HG02763 (cell line): ENCODE data around the gene NT5M.
"Not testable (repeated sequence)": the region's sequence is repeated elsewhere in the genome, so short reads cannot be mapped to it uniquely, and the experiment has no call there.

Experiments used
- ATAC-seq: cut with Tn5 transposase; IDR thresholded peaks from one replicate; pipeline ENCODE4 v1.9.1; 2021; ENCODE audit warnings: mild to moderate bottlenecking, moderate library complexity; ENCODE audit not compliant: unreplicated experiment

The NT5M gene

DNA sequence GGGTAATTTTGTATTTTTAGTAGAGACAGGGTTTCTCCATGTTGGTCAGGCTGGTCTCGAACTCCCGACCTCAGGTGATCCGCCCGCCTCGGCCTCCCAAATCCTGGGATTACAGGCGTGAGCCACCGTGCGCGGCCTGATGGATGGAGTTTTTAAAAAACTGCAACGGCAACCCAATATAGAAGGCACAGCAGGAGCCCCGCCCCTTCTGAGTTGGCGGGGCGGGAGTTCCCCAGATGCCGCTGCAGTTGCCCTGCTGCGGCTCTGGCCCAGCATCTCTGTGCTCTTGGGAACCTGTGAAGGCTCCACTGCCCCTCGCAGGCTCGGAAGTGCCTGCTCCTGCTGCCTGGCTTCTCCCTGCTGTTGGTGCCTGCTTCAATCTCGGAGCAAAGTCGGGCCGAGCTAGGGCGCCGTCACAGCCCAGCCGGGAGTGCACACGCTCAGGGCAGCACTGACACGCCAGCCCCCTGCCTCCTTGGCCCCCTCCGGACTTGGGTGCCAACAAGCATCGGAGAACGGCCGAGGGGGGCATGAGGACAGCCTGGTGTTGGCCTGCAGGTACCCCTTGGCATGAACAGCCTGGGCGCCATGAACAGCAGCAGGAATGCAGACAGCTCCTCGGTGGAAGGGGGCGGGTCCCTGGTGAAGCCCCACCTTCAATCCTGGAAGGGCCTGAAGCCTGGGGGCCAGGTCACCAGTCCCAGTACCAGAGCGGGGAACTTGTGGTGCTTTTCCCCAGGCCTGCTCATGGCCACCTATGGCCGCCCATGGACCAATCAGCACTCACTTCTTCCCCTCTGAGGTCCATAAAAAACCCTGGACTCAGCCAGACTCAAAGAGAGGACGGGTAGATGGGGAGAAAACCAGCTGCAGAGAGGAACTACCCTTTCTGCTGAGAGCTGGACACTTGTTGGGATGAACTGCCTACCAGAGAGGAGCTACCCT, 2.3 kb upstream of the NT5M start:
- no peak for ATAC-seq

DNA sequence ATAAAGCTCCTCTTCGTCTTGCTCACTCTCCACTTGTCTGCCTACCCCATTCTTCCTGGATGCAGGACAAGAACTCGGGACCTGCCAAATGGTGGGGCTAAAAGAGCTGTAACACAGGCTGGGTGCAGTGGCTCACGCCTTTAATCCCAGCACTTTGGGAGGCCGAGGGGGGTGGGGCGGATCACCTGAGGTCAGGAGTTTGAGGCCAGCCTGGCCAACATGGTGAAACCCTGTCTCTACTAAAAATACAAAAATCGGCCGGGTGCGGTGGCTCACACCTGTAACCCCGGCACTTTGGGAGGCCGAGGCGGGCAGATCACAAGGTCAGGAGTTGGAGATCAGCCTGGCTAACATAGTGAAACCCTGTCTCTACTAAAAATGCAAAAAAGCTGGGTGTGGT, 1.5 kb upstream of the NT5M start:
- not testable (repeated sequence) for ATAC-seq

DNA sequence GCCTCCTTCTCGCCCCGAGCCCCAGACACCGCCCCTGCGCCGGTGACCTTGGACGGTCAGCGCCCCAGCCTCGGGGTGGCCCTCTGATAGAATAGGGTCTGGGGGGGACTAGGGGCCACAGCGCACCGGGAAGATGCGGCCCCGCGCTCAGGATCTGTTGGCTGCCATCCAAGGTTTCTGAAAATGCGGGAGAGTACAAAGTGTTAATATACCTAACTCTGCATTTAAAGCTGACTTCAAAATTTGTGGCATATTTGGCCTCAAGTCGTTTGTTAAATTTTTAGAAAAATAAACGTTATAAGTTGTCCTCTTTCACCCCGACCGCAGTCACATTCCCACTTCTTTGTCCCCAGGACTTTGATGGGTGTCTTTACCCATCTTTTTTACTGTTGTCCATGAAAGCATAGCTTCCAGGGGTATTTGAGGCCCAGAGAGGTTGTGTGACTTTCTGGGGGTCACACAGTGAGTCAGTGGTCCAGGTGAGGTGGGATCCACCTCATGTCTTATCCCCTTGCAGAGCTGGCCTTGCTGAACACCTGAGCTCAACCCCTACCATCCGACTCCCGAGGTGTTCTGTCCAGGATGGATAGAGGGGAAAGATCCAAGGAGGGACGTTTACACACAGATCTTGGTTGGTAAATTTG, 796 bp downstream of the NT5M start:
- ATAC-seq = no peak

DNA sequence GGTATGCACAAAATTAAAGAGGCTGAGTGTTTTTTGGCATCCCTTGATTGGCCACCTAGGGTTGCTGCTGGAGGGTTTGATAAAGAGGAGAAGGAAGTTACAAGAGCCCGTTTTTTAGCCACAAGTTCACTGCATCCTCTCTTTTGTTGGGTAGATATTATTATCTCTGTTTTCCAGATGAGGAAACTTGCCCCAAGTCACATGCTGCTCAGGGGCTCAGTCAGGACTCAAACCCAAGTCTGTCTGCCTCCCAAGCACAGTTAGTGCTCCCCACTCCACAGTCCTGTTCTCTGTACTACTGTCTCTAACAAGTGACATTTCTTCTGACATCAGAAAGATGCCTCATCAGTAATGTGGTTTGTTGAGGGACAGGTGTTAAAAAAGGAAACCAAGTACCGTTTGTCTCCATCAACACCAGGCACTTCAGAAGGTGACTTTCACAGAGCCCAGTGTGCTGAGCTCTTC, 1.4 kb downstream of the NT5M start:
- no peak for ATAC-seq

DNA sequence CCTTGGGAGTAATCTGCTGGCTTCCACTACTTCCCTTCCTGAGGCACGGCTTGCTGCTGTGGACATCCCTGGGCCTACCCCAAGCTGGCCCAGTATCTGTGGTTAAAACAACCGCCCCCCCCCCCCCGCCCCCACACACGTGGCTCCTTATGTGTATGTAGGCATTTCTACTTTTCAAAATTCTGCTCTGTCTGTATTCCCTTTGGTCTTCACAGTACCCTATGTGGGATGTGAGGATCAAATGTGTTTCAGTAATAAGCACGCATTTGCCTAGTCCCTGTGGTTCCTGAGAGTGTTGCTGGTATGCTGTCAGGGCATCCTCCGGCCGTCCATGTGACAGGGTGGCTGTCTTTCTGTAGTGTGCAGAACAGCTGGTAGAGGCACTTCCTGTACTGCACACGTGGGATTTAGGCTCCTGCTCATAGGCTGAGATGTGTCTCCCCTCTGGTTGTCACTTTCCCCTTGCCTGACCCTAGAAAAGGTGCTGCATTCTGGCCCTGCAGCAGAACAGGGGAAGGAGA, 2.2 kb downstream of the NT5M start:
- peak; percentile 64 for ATAC-seq

DNA sequence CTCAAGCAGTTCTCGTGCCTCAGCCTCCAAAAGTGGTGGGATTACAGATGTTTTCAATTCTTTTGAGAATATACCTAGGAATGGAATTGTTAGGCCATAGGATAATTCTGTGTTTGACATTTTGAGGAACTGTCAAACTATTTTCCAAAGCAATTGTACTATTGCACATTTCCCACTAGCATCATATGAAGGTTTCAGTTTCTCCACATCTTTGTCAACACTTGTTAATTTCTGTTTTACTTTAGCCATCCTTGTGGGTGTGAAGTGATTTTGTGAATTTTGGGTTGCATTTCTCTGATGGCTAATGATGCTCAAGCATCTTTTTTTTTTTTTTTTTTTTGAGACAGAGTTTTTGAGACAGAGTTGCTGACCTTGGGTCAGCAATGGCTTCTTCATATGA, 6.2 kb downstream of the NT5M start:
- no peak for ATAC-seq

DNA sequence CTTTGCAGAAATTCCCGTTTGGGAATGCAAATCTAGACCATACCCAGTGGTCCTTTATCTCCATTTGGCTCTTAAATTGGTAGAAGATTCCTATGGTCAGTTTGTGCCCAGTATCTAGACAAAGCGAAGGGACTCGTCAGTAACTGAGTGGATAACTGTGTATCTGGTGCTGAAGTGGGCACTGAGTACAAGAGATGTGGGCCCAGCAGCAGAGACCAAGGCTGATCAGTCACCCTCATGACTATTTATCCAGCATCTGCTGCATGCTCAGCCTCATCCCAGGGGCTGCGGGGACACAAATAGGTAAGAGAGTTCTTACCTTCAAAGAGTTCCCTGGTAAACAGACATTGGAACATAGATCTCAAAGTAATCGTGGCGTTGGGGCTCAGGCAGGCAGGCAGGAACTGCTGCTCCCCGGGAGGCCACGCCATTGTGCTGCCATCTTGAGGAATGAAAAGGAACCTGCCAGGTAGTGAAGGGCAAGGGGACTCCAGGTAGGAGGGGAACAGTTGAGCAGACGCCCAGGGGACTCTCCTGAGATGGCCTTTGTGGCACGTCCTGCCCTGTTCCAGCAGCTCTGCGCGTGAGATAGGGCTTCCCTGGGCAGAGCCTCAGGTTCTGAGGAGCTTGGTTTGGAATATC, 10.3 kb downstream of the NT5M start:
- ATAC-seq = no peak

DNA sequence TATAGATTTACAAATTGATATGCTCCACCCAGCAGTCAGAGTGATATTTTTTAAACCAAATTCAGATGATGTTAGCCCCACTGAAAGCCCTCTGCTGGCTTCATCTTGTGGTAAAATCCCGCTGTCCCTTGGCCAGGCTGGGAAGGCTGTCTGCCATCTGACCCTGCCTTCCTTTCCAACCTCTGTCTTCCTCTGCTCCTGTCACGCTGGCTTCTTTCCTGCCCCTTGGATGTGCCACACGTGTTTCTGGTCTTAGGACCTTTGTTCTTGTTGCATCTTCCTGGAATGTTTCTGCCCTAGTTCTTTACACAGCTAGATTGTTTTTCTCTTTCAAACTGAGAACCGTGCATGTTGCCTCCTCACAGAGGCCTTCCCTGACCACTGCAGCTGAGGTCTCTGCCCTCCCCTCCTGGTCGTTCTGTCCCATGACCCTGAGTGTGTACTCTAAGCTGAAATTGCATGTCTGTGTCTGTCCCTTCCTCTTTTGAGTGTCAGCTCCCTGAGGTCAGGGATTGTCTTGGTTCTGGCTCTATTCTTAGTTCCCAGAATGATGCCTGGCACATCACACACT, 11.4 kb downstream of the NT5M start:
- no peak for ATAC-seq

DNA sequence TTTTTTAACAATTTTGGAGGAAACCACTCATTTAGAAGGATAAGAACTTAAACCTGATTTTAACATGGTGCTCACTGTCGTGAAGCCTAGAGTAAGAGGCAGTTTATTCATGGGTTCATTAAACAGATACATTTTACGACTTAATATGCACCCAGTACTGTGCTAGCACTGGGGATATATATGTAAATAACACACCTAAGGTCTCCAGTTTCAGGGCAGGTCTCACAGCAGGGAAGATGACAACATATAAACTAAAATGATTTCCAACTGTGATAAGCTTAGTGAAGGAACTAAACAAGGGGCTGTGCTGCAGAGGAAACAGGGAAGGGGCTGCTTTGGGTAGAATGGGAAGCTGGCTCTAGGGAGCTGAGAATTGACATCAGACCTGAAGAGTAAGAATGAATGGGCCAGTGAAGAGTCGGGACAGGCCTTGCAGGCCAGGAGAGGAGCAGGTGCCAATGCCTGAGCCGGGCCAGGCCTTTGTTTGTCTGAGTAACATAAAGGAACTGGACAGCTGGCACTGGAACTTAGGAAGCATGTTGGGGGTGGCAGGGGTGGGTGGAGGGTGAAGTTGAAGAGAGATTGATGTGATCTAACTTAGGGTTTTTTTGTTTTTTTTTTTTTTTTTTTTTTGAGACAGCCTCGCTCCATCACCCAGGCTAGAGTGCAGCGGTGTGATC, 12.1 kb downstream of the NT5M start:
- ATAC-seq = no peak

DNA sequence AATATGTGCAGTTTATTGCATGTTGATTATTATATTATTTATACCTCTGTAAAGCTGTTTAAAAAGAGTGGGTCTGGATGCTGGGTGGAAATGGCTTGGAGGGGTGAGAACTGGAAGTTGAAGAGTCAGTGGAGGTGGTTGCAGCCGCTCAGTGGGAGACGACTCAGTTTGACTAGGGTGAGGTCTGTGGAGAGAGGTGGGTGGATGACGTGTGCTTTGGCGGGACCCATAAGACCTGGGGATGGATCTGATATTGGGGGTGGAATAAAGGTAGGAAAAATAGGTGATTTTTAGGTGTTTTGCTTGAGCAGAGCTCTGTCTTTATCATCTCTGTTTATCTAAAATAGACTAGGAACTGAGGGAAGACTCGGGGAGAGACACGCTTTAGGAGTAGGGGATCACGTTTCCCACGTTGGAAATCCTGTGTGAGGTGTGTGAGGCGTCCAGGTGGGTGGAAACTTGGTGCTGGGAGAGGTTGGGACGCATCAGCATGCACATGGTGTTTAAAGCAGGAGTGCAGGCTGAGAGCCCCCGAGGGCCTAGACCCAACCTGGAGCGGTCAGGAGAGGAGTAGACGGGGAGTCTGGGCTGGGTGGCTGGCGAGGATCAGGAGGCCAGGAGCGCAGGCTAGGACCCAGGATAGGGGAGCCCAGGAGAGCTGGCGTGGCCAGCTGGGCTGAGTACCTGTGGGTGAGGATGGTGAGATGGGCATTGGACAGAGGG, 17.2 kb downstream of the NT5M start:
- no peak for ATAC-seq

DNA sequence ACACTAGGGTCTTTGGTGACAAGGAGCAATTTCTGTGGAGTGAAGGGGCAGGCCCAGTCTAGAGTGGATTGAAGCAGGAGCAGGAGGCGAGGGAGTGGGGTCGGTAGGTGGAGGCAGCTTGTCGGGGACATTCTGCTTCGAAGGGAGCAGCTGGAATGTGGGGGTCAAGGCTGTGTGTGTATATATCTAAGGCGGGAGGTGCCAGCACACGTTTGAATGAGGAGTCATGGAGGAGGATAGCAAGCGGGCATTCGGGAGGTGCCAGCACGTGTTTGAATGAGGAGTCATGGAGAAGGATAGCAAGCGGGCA, 17.7 kb downstream of the NT5M start:
- ATAC-seq = no peak

DNA sequence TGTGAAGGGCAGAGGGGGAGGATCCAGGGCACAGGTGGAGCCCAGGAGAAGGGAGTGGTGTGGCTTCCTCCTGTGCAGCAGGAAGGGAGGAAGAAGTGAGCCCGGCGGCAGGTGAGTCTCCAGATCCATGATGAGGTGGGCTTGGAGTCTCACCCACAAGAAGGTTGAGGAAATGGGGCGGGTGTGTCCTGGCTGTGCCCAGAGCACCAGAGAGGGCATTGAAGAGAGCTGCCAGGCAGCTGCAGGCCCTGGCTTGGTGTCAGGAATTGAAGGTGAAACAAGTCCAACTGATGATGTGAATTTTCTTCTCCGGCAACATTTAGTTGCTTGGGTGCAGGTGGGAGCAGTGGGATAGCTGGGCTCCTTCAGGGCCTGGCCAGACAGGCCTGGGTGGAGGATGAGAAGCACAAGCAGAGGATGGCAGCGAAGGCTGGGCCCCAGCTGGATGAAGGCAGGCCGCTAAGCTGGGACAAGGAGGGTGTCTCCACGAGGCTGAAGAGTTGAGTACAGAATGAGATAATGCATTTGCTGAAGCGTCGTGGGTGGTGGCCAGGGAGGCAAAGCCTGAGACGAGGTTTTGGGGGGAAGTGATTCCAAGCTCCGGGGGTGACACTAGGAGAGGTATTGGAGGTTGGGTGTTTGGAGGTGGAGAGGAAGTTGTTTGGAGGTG, 18.3 kb downstream of the NT5M start:
- ATAC-seq = no peak

DNA sequence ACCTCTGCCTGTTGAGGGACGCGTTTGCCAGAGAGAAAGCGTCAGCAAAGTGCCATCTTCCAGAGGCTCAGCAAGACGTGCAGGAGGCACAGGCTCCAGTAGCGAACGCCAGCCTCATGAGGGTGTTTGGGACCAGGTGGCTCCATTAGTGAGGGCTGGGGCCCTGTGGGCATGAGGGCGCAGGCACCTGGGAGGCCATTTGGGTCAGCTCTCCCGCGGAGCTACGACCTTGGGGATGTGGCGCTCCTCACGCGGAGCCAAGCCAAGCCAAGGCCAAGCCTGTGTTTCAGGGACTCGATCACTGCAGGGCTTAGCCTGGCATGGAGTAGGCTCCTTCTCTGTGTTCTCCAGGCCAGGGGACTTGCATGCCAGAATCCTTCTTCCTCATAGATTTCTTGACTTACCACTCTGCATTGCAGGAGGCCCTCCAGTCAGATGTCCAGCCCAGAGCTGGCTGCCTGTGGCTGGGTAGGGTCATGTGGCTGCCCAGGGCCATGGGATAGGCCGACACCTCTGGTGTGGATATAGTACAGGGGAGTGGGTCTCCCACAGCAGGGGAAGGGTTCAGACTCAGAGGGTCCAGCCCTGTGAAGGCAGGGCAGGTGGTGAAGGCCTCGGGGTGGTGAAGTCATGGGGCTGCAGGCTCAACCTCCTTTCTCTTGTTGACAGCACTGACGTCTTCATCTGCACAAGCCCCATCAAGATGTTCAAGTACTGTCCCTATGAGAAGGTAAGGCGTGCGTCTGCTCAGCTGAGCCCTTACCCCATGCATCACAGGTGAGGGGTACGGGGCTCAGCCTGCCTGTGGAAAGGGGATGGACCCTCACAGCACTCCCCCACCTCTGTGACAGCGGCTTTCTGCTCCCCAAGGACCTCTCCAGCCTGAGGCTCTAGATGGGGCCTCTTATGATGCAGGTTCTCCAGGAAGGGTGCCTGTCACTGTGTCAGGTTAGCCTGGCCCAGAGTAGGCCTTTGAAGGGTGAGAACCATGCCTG, 19.6 kb downstream of the NT5M start:
- ATAC-seq = no peak

DNA sequence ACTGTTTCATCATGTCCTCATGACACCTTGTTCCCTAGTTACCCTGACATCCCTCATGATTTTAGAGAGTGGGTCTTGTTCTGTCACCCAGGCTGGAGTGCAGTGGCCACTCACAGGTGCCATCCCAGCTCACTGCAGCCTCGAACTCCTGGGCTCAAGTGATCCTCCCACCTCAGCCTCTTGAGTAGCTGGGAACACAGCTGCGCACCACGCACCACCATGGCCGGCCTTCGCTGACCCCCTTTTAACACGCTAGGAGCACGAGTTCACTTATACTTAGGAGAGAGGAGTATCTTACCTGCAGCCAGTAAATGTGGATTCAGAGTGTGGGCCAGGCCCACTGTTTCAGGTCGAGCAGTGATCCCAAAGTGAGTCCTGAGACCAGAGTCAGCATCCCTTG, 21.4 kb downstream of the NT5M start:
- no peak for ATAC-seq

DNA sequence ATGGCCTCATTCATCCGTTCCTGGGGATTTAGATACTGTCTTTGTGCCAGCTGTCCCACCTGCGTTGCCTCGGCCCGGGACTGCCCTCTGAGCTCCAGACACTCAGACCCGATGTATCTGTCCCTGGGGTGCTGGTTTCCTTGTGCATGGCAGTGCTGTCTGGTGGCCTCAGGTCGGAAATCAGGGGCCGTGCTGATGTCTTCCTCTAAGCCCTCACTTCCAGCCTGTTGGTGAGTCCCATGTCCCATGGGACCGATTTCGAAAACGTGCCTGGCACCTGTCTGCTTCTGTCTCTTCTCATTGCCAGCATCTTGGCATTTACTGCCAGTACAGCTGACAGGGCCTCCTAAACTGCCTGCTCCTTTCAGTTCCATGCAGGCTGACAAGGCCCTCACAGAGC, 22.1 kb downstream of the NT5M start:
- no peak for ATAC-seq

DNA sequence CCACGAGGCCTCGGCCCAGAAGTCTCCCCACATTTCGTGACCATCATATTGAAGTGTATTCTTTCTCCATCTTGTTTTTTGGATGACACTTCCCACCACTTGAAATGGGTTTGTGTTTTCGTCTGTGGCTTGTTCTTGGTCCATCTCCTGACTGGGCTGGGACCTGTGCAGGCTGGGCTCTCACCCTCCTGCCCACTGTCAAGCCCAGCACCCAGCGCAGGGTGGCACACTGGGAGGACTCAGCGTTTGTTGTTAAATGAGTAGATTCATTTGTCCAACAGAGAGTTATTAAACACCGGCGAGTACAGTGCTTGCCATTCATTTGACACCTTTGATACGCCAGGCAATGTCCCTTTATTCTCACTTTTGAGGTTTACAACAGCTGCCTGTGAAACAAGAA, 22.6 kb downstream of the NT5M start:
- ATAC-seq = no peak

DNA sequence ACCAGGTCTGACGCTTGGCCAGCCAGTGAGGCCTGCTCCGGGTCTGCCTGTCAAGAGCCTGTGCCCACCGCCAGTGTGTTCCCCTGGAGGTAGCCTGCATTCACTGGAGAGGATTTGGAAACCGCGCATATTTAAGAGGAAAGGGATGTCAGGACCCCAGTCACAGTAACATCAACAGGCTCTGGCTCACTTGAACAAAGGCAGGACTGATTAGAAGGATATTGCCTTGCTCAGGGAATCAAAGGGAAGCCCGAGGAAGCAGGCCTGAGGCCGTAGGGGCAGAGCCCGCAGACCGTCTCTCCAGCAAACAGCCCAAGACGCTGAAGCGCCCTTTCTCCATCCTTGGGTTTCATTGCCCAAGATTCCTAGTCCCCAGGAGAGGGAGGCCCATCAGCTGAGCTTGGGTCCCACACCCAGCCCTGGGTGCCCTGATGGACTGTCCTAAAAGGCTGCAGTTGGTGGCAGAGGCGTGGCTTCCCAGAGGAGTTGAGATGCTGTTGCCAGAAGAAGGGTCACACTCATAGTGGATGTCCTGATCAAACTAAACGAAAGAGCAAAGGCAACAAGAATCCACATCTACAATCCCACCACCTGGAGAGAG, 23.2 kb downstream of the NT5M start:
- no peak for ATAC-seq

DNA sequence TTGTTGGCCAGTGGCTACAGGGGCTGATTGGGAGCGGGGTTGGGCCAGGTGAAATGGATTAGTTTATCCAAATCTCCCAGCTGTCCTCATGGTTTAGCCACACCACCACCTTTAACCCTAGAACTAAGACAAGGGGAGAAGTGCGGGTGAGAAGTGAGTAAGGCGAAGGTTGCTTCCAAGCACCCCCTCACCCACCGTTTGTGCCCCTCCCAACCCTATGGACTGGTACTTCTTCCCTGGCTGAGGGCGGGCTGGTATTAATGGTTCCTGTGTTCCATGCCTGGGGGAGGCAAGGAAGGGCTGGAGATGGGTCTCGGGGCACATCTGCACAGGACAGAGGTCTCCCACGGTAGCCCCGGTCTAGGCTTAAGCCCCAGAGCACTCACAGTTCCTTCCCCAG, 25.1 kb downstream of the NT5M start:
- ATAC-seq = no peak
